ENCODE data around the gene ATRNL1. TPM values are rescaled to one million over a fixed set of nuclear protein-coding genes. Genes with fewer than 3 reads are reported as not detected.

ATRNL1 gene
- total and polyA plus RNA-seq, 2 donors from 2014 or later = 2.4 to 7.1 TPM

GRCh38 chr10:115379064-115379463 is 285.9 kb downstream of the ATRNL1 start:
- Histone ChIP-seq H3K4me3 (ENCODE audit: low read length in 3 of 3) (no peak overlapping the region), H3K27me3 (ENCODE audit: control insufficient read depth, insufficient read depth, low read length) (no peaks in the 10 kb centered on the region), H3K4me1 (ENCODE audit: control insufficient read depth in 2 of 3, insufficient read depth in 2 of 3, low read depth in 1 of 3, low read length in 3 of 3) (no peaks in the 10 kb centered on the region), H3K27ac (ENCODE audit: low read depth in 2 of 2, low read length in 2 of 2) (no peak overlapping the region), H3K9ac (ENCODE audit: low read length in 3 of 3) (no peak overlapping the region), H3K36me3 (ENCODE audit: control insufficient read depth in 2 of 3, insufficient read depth in 3 of 3, low read length in 3 of 3) (no peaks in the 10 kb centered on the region), H3K9me3 (ENCODE audit: control insufficient read depth in 2 of 3, insufficient read depth in 1 of 3, low read length in 3 of 3) (peaks cover 0 to 2% (median 0%) of the 10 kb centered on the region in 3 donors)
- no peak for TF ChIP-seq CTCF (IDR thresholded peaks at IDR 0.05; ENCODE audit: borderline replicate concordance, extremely low read depth, insufficient read depth)
- FAIRE-seq = no peak
- intact Hi-C loops (cut with DNase I) = no loop called here
- no peak for DNase-seq

GRCh38 chr10:115384665-115385064 is 291.5 kb downstream of the ATRNL1 start:
- no peak for TF ChIP-seq CTCF (IDR thresholded peaks at IDR 0.05; ENCODE audit: borderline replicate concordance, extremely low read depth, insufficient read depth)
- intact Hi-C loops (cut with DNase I) = no loop called here
- H3K4me3 ChIP-seq (ENCODE audit: low read length in 3 of 3) = no peak overlapping the region
- no peaks in the 10 kb centered on the region for H3K4me1 ChIP-seq (ENCODE audit: control insufficient read depth in 2 of 3, insufficient read depth in 2 of 3, low read depth in 1 of 3, low read length in 3 of 3)
- no peak overlapping the region for H3K27ac ChIP-seq (ENCODE audit: low read depth in 2 of 2, low read length in 2 of 2)
- H3K9me3 ChIP-seq (ENCODE audit: control insufficient read depth in 2 of 3, insufficient read depth in 1 of 3, low read length in 3 of 3) = no peaks in the 10 kb centered on the region
- DNase-seq (no peak), FAIRE-seq (no peak)
- no peaks in the 10 kb centered on the region for H3K27me3 ChIP-seq (ENCODE audit: control insufficient read depth, insufficient read depth, low read length)
- H3K9ac ChIP-seq (ENCODE audit: low read length in 3 of 3) = no peak overlapping the region
- H3K36me3 ChIP-seq (ENCODE audit: control insufficient read depth in 2 of 3, insufficient read depth in 3 of 3, low read length in 3 of 3) = no peaks in the 10 kb centered on the region

GRCh38 chr10:115390607-115391006 is 297.4 kb downstream of the ATRNL1 start:
- no peak for TF ChIP-seq CTCF (IDR thresholded peaks at IDR 0.05; ENCODE audit: borderline replicate concordance, extremely low read depth, insufficient read depth)
- Histone ChIP-seq H3K36me3 (ENCODE audit: control insufficient read depth in 2 of 3, insufficient read depth in 3 of 3, low read length in 3 of 3) (no peaks in the 10 kb centered on the region), H3K27me3 (ENCODE audit: control insufficient read depth, insufficient read depth, low read length) (no peaks in the 10 kb centered on the region), H3K9me3 (ENCODE audit: control insufficient read depth in 2 of 3, insufficient read depth in 1 of 3, low read length in 3 of 3) (peaks cover 0 to 3% (median 0%) of the 10 kb centered on the region in 3 donors), H3K4me3 (ENCODE audit: low read length in 3 of 3) (no peak overlapping the region), H3K9ac (ENCODE audit: low read length in 3 of 3) (no peak overlapping the region), H3K27ac (ENCODE audit: low read depth in 2 of 2, low read length in 2 of 2) (no peak overlapping the region), H3K4me1 (ENCODE audit: control insufficient read depth in 2 of 3, insufficient read depth in 2 of 3, low read depth in 1 of 3, low read length in 3 of 3) (no peaks in the 10 kb centered on the region)
- DNase-seq (no peak), FAIRE-seq (no peak)
- intact Hi-C loops (cut with DNase I) = no loop called here

GRCh38 chr10:115398026-115398425 is 304.9 kb downstream of the ATRNL1 start:
- DNase-seq (no peak), FAIRE-seq (no peak)
- Histone ChIP-seq H3K4me1 (ENCODE audit: control insufficient read depth in 2 of 3, insufficient read depth in 2 of 3, low read depth in 1 of 3, low read length in 3 of 3) (no peaks in the 10 kb centered on the region), H3K9me3 (ENCODE audit: control insufficient read depth in 2 of 3, insufficient read depth in 1 of 3, low read length in 3 of 3) (no peaks in the 10 kb centered on the region), H3K36me3 (ENCODE audit: control insufficient read depth in 2 of 3, insufficient read depth in 3 of 3, low read length in 3 of 3) (no peaks in the 10 kb centered on the region), H3K27ac (ENCODE audit: low read depth in 2 of 2, low read length in 2 of 2) (no peak overlapping the region), H3K4me3 (ENCODE audit: low read length in 3 of 3) (no peak overlapping the region), H3K9ac (ENCODE audit: low read length in 3 of 3) (no peak overlapping the region), H3K27me3 (ENCODE audit: control insufficient read depth, insufficient read depth, low read length) (no peaks in the 10 kb centered on the region)
- intact Hi-C loops (cut with DNase I) = no loop called here
- TF ChIP-seq CTCF (IDR thresholded peaks at IDR 0.05; ENCODE audit: borderline replicate concordance, extremely low read depth, insufficient read depth) = no peak

Measured in kidney (tissue), 14 donors.